ENCODE results near the gene SLC31A2. TPM values are rescaled to one million over a fixed set of nuclear protein-coding genes. Genes with fewer than 3 reads are reported as not detected.
"Not testable (repeated sequence)": the region's sequence is repeated elsewhere in the genome, so short reads cannot be mapped to it uniquely, and the experiment has no call there.

Gene SLC31A2
- polyA plus RNA-seq, 3 donors = 16.6 to 32.0 (median 19.9) TPM

GRCh38 chr9:113148781-113149510 is 1.9 kb upstream of the SLC31A2 start:
- no peak overlapping the region for H3K27ac ChIP-seq (ENCODE audit: low read depth, low read length)
- 84 to 87% (median 87%) methylated on average over 8 of the region's 8 CpGs for WGBS, 3 donors

- not testable (repeated sequence) for H3K27ac ChIP-seq (ENCODE audit: low read depth, low read length)
- 93 to 97% (median 96%) methylated on average over 10 of the region's 10 CpGs for WGBS, 3 donors
Observed at GRCh38 chr9:113149561-113149960, 1.2 kb upstream of the SLC31A2 start.

GRCh38 chr9:113151696-113152630 is 1.2 kb downstream of the SLC31A2 start:
- no peak overlapping the region for H3K27ac ChIP-seq (ENCODE audit: low read depth, low read length)
- WGBS, 3 donors = 43 to 53% (median 49%) methylated on average over 11 of the region's 11 CpGs

- 82 to 92% (median 87%) methylated on average over 3 of the region's 3 CpGs for WGBS, 3 donors
- H3K27ac ChIP-seq (ENCODE audit: low read depth, low read length) = no peak overlapping the region
Observed at GRCh38 chr9:113152699-113153098, 1.9 kb downstream of the SLC31A2 start.

- no peak overlapping the region for H3K27ac ChIP-seq (ENCODE audit: low read depth, low read length)
- WGBS, 3 donors = 77 to 94% (median 90%) methylated on average over 6 of the region's 6 CpGs
Observed at GRCh38 chr9:113153599-113153998, 2.8 kb downstream of the SLC31A2 start.

- no peak overlapping the region for H3K27ac ChIP-seq (ENCODE audit: low read depth, low read length)
- 57 to 89% (median 66%) methylated on average over 6 of the region's 6 CpGs for WGBS, 3 donors
Observed at GRCh38 chr9:113154471-113154870, 3.7 kb downstream of the SLC31A2 start.

- WGBS, 3 donors = 31 to 71% (median 34%) methylated on average over 2 of the region's 2 CpGs
- no peak overlapping the region for H3K27ac ChIP-seq (ENCODE audit: low read depth, low read length)
Observed at GRCh38 chr9:113154946-113155345, 4.1 kb downstream of the SLC31A2 start.

- H3K27ac ChIP-seq (ENCODE audit: low read depth, low read length) = no peak overlapping the region
- 24 to 49% (median 40%) methylated on average over 7 of the region's 7 CpGs for WGBS, 3 donors
Observed at GRCh38 chr9:113155911-113156588, 5.2 kb downstream of the SLC31A2 start.

GRCh38 chr9:113156880-113157279 is 6.1 kb downstream of the SLC31A2 start:
- WGBS, 3 donors = 76 to 79% (median 78%) methylated on average over 1 of the region's 1 CpG
- H3K27ac ChIP-seq (ENCODE audit: low read depth, low read length) = no peak overlapping the region

GRCh38 chr9:113158446-113158845 is 7.6 kb downstream of the SLC31A2 start:
- H3K27ac ChIP-seq (ENCODE audit: low read depth, low read length) = no peak overlapping the region
- 67 to 87% (median 83%) methylated on average over 5 of the region's 5 CpGs for WGBS, 3 donors

GRCh38 chr9:113160571-113160970 is 9.8 kb downstream of the SLC31A2 start:
- WGBS, 3 donors = 40 to 51% (median 45%) methylated on average over 3 of the region's 3 CpGs
- H3K27ac ChIP-seq (ENCODE audit: low read depth, low read length) = no peak overlapping the region

GRCh38 chr9:113163001-113163400 is 12.2 kb downstream of the SLC31A2 start:
- no peak overlapping the region for H3K27ac ChIP-seq (ENCODE audit: low read depth, low read length)
- 62 to 67% (median 63%) methylated on average over 3 of the region's 3 CpGs for WGBS, 3 donors

- H3K27ac ChIP-seq (ENCODE audit: low read depth, low read length) = no peak overlapping the region
- 59 to 80% (median 73%) methylated on average over 4 of the region's 4 CpGs for WGBS, 3 donors
Observed at GRCh38 chr9:113164536-113165300, 13.9 kb downstream of the SLC31A2 start.

- no peak overlapping the region for H3K27ac ChIP-seq (ENCODE audit: low read depth, low read length)
- 95 to 98% (median 96%) methylated on average over 4 of the region's 4 CpGs for WGBS, 3 donors
Observed at GRCh38 chr9:113166039-113166438, 15.2 kb downstream of the SLC31A2 start.

- no peak overlapping the region for H3K27ac ChIP-seq (ENCODE audit: low read depth, low read length)
- 94 to 98% (median 95%) methylated on average over 5 of the region's 5 CpGs for whole genome bisulfite sequencing, 3 donors
Observed at GRCh38 chr9:113168809-113169208, 18.0 kb downstream of the SLC31A2 start.

- WGBS, 3 donors = 92 to 99% (median 94%) methylated on average over 3 of the region's 3 CpGs
- H3K27ac ChIP-seq (ENCODE audit: low read depth, low read length) = no peak overlapping the region
Observed at GRCh38 chr9:113173341-113173740, 22.5 kb downstream of the SLC31A2 start.

GRCh38 chr9:113176803-113177202 is 26.0 kb downstream of the SLC31A2 start:
- 79 to 98% (median 85%) methylated on average over 6 of the region's 6 CpGs for WGBS, 3 donors
- H3K27ac ChIP-seq (ENCODE audit: low read depth, low read length) = no peak overlapping the region

- WGBS, 3 donors = 94 to 98% (median 96%) methylated on average over 2 of the region's 2 CpGs
- no peak overlapping the region for H3K27ac ChIP-seq (ENCODE audit: low read depth, low read length)
Observed at GRCh38 chr9:113177251-113177650, 26.4 kb downstream of the SLC31A2 start.
